ENCODE results near the gene NUBP2. TPM values are rescaled to one million over a fixed set of nuclear protein-coding genes. Genes with fewer than 3 reads are reported as not detected.

The NUBP2 gene
- total RNA-seq, 1 donor from 2014 or later, result 73.8 TPM

GRCh38 chr16:1826691-1827573, 44.2 kb downstream of the NUBP2 start, which contains the start of the genes FAHD1 and HAGH:
FAHD1 (plus strand) TSS chr16:1827206; CDS start chr16:1827239, 33 bp downstream.
HAGH (minus strand) TSS chr16:1826825; CDS start chr16:1826787, 38 bp downstream.
- Mint-ChIP-seq H3K4me3 (peak within 1 kb of the TSS; percentile 96), H3K4me1 (peaks cover 37% of the 10 kb centered on the region), H3K27me3 (ENCODE audit: low read depth) (no peaks in the 10 kb centered on the region), H3K27ac (ENCODE audit: unreplicated experiment) (peak within 1 kb of the TSS; percentile 97), H3K9me3 (no peaks in the 10 kb centered on the region), H3K36me3 (ENCODE audit: low read depth) (peaks cover 3% of the 10 kb centered on the region)
- no peak for TF ChIP-seq CTCF (conservative IDR thresholded peaks at IDR 0.05)
- peak; percentile 94 for DNase-seq (ENCODE audit: low read depth, low spot score)

DNA sequence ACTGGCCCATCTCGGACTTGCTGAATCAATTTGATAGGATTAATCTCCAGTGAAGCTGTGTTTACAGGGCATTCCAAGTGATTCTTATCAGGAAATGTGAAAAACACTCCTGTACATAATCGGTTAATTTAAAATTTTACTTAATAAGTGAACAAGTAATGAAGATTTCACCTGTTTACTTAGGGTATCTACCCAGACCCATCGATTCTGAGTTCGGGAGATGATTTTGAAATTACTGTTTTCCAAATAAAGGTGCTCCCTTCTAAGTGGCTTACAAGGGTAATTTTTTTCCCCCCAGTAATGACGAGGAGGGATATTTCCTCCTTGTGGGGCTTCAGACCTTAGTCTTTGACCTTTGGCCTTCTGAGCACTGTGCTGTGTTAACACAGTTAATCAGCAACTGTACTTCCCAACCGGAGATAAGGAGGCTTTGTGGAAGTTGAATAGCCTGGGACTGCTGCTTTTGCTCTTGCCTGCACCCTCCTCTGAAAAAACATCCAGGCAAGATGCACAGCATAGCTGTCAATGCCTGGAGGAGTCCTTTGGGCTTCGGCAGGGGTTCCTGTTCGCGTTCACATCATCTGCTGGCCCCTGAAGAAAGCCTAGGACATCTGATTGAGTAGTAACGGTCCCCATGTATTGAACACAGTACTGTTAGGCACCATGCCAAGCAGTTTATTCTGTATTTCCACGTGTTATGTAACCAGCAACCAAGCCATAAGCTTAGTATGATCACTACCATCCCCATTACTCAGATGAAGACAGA, 46.1 kb downstream of the NUBP2 start:
- H3K4me3 Mint-ChIP-seq, result peak overlapping the region; percentile 81
- H3K9me3 Mint-ChIP-seq, result no peaks in the 10 kb centered on the region
- H3K36me3 Mint-ChIP-seq (ENCODE audit: low read depth), result peaks cover 3% of the 10 kb centered on the region
- H3K27me3 Mint-ChIP-seq (ENCODE audit: low read depth), result no peaks in the 10 kb centered on the region
- no peak for TF ChIP-seq CTCF (conservative IDR thresholded peaks at IDR 0.05)
- peaks cover 35% of the 10 kb centered on the region for H3K4me1 Mint-ChIP-seq
- H3K27ac Mint-ChIP-seq (ENCODE audit: unreplicated experiment), result no peak overlapping the region
- no peak for DNase-seq (ENCODE audit: low read depth, low spot score)

GRCh38 chr16:1830213-1830612, 47.5 kb downstream of the NUBP2 start:
- TF ChIP-seq CTCF (conservative IDR thresholded peaks at IDR 0.05), result no peak
- Mint-ChIP-seq H3K27ac (ENCODE audit: unreplicated experiment) (no peak overlapping the region), H3K4me1 (peaks cover 27% of the 10 kb centered on the region), H3K27me3 (ENCODE audit: low read depth) (no peaks in the 10 kb centered on the region), H3K9me3 (no peaks in the 10 kb centered on the region), H3K4me3 (peak overlapping the region; percentile 47), H3K36me3 (ENCODE audit: low read depth) (peaks cover 3% of the 10 kb centered on the region)
- DNase-seq (ENCODE audit: low read depth, low spot score), result no peak

DNA sequence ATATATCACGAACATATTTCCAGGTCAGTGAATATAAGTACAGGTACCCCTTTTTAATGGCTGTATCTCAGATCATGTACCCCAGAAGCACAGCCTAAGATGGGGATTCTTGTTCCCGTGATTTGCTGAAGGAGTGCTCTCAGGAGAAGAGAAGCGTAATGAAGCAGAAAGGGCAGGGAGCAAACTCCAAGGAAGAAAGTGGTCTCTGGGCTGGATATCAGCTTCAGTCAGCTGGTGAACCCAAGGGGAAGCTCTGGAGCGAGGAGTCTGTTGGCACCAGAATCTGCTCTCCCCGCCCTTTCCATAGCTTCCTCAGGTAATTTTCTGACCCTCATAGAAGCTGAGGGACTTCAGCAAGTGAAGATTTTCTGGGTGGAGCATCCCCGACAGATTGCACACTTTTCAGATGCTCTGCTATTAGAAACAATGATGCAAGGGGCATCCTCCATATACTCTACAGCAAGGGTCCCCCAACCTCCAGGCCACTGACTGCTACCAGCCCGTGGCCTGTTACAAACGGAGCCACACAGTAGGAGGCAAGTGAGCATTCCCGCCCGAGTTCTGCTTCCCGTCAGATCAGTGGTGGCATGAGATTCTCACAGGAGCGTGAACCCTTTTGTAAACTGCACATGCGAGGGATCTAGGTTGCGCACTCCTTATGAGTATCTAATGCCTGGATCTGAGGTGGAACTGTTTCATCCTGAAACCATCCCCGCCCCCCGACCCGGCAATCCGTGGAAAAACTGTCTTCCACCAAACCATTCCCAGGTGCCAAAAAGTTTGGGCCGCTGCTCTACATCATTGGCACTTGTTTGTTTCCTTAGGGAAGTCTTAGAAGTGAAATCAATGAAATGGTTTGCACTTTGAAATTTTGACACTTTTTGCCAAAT, 48.7 kb downstream of the NUBP2 start:
- DNase-seq (ENCODE audit: low read depth, low spot score), result no peak
- H3K36me3 Mint-ChIP-seq (ENCODE audit: low read depth), result peaks cover 3% of the 10 kb centered on the region
- no peaks in the 10 kb centered on the region for H3K9me3 Mint-ChIP-seq
- no peaks in the 10 kb centered on the region for H3K27me3 Mint-ChIP-seq (ENCODE audit: low read depth)
- H3K4me3 Mint-ChIP-seq, result no peak overlapping the region
- H3K4me1 Mint-ChIP-seq, result peaks cover 24% of the 10 kb centered on the region
- no peak for TF ChIP-seq CTCF (conservative IDR thresholded peaks at IDR 0.05)
- H3K27ac Mint-ChIP-seq (ENCODE audit: unreplicated experiment), result no peak overlapping the region

Measured in neural crest cell (in vitro differentiated cells).